ENCODE results near the gene PTRH2.
"Not testable (repeated sequence)": the region's sequence is repeated elsewhere in the genome, so short reads cannot be mapped to it uniquely, and the experiment has no call there.

The PTRH2 gene

GRCh38 chr17:59676716-59677115 is 30.5 kb downstream of the PTRH2 start:
- no peak for TF ChIP-seq CTCF (conservative IDR thresholded peaks at IDR 0.05; ENCODE audit: low read depth, low read length)
- no peak overlapping the region for H3K4me3 ChIP-seq (ENCODE audit: low read depth, low read length)
- peak; percentile 29 for DNase-seq (ENCODE audit: low read depth)

GRCh38 chr17:59675231-59675630 is 32.0 kb downstream of the PTRH2 start:
- TF ChIP-seq CTCF (conservative IDR thresholded peaks at IDR 0.05; ENCODE audit: low read depth, low read length): no peak
- DNase-seq (ENCODE audit: low read depth): no peak
- no peak overlapping the region for H3K4me3 ChIP-seq (ENCODE audit: low read depth, low read length)

DNA sequence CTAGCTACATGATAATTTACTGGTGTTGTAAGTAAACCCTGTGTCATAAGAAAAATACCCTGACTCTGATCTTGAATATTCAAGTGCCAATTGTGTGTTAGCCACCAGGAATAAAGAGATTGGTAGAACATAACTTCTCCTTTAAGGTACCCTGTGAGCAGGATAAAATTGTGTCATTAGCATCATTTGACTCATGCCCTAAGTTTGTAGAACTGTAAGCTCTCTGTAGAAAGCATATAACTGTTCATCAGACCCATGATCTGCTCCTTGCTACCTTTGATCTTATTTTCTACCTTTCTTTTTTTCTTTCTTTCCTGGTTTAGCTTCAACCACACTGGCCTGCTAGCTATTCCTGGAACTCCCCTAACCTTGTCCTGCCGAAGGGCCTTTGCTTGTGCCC is 35.8 kb downstream of the PTRH2 start:
- no peak for TF ChIP-seq CTCF (conservative IDR thresholded peaks at IDR 0.05; ENCODE audit: low read depth, low read length)
- no peak overlapping the region for H3K4me3 ChIP-seq (ENCODE audit: low read depth, low read length)
- DNase-seq (ENCODE audit: low read depth): no peak

GRCh38 chr17:59669944-59670343 is 37.3 kb downstream of the PTRH2 start:
- no peak for TF ChIP-seq CTCF (conservative IDR thresholded peaks at IDR 0.05; ENCODE audit: low read depth, low read length)
- no peak overlapping the region for H3K4me3 ChIP-seq (ENCODE audit: low read depth, low read length)
- no peak for DNase-seq (ENCODE audit: low read depth)

DNA sequence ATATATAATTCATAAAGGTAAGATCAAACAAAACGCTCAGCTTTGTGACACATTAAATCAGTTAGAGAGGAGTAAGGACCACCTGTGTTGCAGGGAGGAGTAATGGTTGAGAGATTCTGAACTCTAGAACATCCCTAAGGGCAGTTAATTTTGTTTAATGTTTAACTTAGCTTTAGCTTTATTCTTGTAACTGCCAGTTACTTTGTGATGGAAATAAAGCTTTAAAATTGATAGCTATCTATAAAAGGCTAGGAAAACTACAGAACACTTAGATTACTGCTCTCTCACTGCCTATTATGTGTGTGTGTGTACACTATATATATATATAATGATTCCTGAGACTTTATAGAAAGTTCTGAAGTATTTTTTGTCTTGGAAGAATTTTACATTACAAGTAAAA is 37.8 kb downstream of the PTRH2 start:
- DNase-seq (ENCODE audit: low read depth): no peak
- no peak for TF ChIP-seq CTCF (conservative IDR thresholded peaks at IDR 0.05; ENCODE audit: low read depth, low read length)
- no peak overlapping the region for H3K4me3 ChIP-seq (ENCODE audit: low read depth, low read length)

DNA sequence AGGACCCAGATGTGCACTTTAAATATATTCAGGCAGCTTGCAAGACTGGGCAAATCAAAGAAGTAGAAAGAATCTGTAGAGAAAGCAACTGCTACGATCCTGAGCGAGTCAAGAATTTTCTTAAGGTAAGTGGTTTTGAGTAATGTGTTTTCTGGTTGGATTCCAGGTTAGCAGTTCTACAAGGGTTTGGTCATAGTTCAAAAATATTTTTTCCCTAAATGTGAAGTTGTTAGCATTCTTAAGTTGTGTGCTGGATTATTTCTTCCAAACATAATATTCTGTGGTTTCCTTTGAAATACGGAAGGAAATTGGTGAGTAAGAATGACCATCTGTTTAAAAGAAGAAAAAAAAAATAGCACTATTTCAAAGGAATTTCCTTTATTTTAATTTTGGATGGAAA is 38.4 kb downstream of the PTRH2 start:
- no peak overlapping the region for H3K4me3 ChIP-seq (ENCODE audit: low read depth, low read length)
- peak; percentile 95 for DNase-seq (ENCODE audit: low read depth)
- TF ChIP-seq CTCF (conservative IDR thresholded peaks at IDR 0.05; ENCODE audit: low read depth, low read length): no peak

DNA sequence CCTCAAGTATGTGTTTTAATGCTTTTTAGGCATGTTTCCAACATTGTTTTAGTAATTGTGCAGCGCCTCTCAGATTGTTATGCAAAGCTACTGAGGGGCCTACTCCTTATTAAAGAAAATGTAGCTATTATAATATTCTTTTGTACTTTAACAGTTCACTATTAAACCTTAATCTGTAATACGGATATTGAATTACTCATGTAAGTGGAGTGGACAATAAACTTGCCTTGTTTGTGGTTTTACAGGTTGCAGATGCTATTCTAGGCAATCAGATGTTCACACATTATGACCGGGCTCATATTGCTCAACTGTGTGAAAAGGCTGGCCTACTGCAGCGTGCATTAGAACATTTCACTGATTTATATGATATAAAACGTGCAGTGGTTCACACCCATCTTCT is 41.0 kb downstream of the PTRH2 start:
- no peak overlapping the region for H3K4me3 ChIP-seq (ENCODE audit: low read depth, low read length)
- no peak for TF ChIP-seq CTCF (conservative IDR thresholded peaks at IDR 0.05; ENCODE audit: low read depth, low read length)
- DNase-seq (ENCODE audit: low read depth): peak; percentile 48

DNA sequence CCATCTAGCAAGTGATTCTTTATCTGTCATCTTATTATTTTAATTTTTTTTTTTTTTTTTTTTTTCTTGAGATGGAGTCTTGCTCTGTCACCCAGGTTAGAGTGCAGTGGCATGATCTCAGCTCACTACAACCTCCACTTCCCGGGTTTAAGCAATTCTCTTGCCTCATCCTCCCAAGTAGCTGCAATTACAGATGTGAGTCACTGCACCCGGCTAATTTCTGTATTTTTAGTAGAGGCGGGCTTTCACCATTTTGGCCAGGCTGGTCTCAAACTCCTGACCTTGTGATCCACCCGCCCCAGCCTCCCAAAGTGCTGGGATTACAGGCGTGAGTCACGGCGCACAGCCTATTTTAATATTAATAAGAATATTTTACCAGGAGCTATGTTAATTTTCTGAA is 50.6 kb downstream of the PTRH2 start:
- H3K4me3 ChIP-seq (ENCODE audit: low read depth, low read length): not testable (repeated sequence)
- peak; percentile 93 for DNase-seq (ENCODE audit: low read depth)

All from choroid plexus epithelial cell (primary cell).